Ishikawa (cell line): ENCODE measurements around the gene LXN.

ENCODE experiments used
- CEBPB ChIP-seq: IDR thresholded peaks from 2 replicates; pipeline ENCODE4 v1.6.1; 2012
- CREB1 ChIP-seq: IDR thresholded peaks from 2 replicates; pipeline ENCODE4 v1.6.1; 2012; ENCODE audit warnings: low read depth
- EGR1 ChIP-seq: IDR thresholded peaks from 2 replicates; pipeline ENCODE4 v1.6.1; 2012
- EP300 ChIP-seq: IDR thresholded peaks from 2 replicates; pipeline ENCODE4 v1.6.1; 2012; ENCODE audit warnings: borderline replicate concordance
- FOXM1 ChIP-seq: IDR thresholded peaks from 2 replicates; pipeline ENCODE4 v1.6.1; 2012; ENCODE audit warnings: low read depth, borderline replicate concordance
- MAX ChIP-seq: IDR thresholded peaks from 2 replicates; pipeline ENCODE4 v1.6.1; 2012
- NFIC ChIP-seq: IDR thresholded peaks from 2 replicates; pipeline ENCODE4 v1.6.1; 2012
- RAD21 ChIP-seq: IDR thresholded peaks from 2 replicates; pipeline ENCODE4 v1.6.1; 2012; ENCODE audit warnings: low read depth
- REST ChIP-seq: IDR thresholded peaks from 2 replicates; pipeline ENCODE4 v1.6.1; 2012; ENCODE audit warnings: low read depth, mild to moderate bottlenecking
- TAF1 ChIP-seq: IDR thresholded peaks from 2 replicates; pipeline ENCODE4 v1.6.1; 2012; ENCODE audit warnings: low read depth, mild to moderate bottlenecking
- TCF12 ChIP-seq: IDR thresholded peaks from 2 replicates; pipeline ENCODE4 v1.6.1; 2012; ENCODE audit warnings: low read depth
- TEAD4 ChIP-seq: IDR thresholded peaks from 2 replicates; pipeline ENCODE4 v1.6.1; 2012
- YY1 ChIP-seq: IDR thresholded peaks from 2 replicates; pipeline ENCODE4 v1.6.1; 2012; ENCODE audit warnings: low read depth
- ZBTB7A ChIP-seq: IDR thresholded peaks from 2 replicates; pipeline ENCODE4 v1.6.1; 2012; ENCODE audit warnings: low read depth

- TF ChIP-seq RAD21 = no peak
- no peak for TF ChIP-seq EGR1
- no peak for TF ChIP-seq ZBTB7A
- no peak for TF ChIP-seq REST
- no peak for TF ChIP-seq MAX
- no peak for TF ChIP-seq CEBPB
- TF ChIP-seq CREB1 = no peak
- TF ChIP-seq YY1 = no peak
- no peak for TF ChIP-seq NFIC
- no peak for TF ChIP-seq TAF1
- TF ChIP-seq TEAD4 = no peak
- TF ChIP-seq TCF12 = no peak
- no peak for TF ChIP-seq EP300
- TF ChIP-seq FOXM1 = no peak
Measured at GRCh38 chr3:158722108-158722507, 49.7 kb upstream of the LXN start.
